ENCODE data around the gene SEPTIN14. TPM values are rescaled to one million over a fixed set of nuclear protein-coding genes. Genes with fewer than 3 reads are reported as not detected.

SEPTIN14 gene
- total RNA-seq, 1 experiment from 2014 or later: not detected

- Histone ChIP-seq H3K4me3 (ENCODE audit: low read depth in 2 of 2, low read length in 2 of 2) (no peak overlapping the region), H3K4me1 (ENCODE audit: control insufficient read depth, insufficient read depth, low read length) (peaks cover 12% of the 10 kb centered on the region), H3K27me3 (ENCODE audit: control insufficient read depth, insufficient read depth, low read length) (no peaks in the 10 kb centered on the region), H3K27ac (ENCODE audit: low read length) (no peak overlapping the region), H3K36me3 (ENCODE audit: control insufficient read depth, insufficient read depth, low read length) (no peaks in the 10 kb centered on the region), H3K9me3 (ENCODE audit: control insufficient read depth, insufficient read depth, low read depth, low read length) (no peaks in the 10 kb centered on the region)
- ATAC-seq: no peak
- no TSS peak for BruUV-seq (replicated peaks)
- in situ Hi-C loops (cut with HindIII; ENCODE audit: low pct_unique_long_range_greater_than_20kb, low sequenced_read_pairs) (no loop called here), intact Hi-C loops (cut with micrococcal nuclease; ENCODE audit: unreplicated experiment) (no loop called here)
- DNase-seq (ENCODE audit: low read depth, low spot score): no peak
- CTCF ChIA-PET: no interaction called here
- TF ChIP-seq POLR2AphosphoS5 (IDR thresholded peaks at IDR 0.05; ENCODE audit: low read depth, low read length) (no peak), REST (IDR thresholded peaks at IDR 0.05; ENCODE audit: insufficient read depth in 1 of 2, low read depth in 2 of 2, low read length in 1 of 2) (no peak), TCF7L2 (IDR thresholded peaks at IDR 0.05; ENCODE audit: low read depth, low read length) (no peak), SIN3A (IDR thresholded peaks at IDR 0.05; ENCODE audit: borderline replicate concordance, insufficient read depth, low read depth, low read length) (no peak), CTCF (IDR thresholded peaks at IDR 0.05) (no peak)
- POLR2A ChIA-PET: no interaction called here
These were observed 83.9 kb downstream of the SEPTIN14 start for GRCh38 chr7:55778631-55779030.

- Histone ChIP-seq H3K9me3 (ENCODE audit: control insufficient read depth, insufficient read depth, low read depth, low read length) (no peaks in the 10 kb centered on the region), H3K27me3 (ENCODE audit: control insufficient read depth, insufficient read depth, low read length) (no peaks in the 10 kb centered on the region), H3K4me1 (ENCODE audit: control insufficient read depth, insufficient read depth, low read length) (peaks cover 14% of the 10 kb centered on the region), H3K36me3 (ENCODE audit: control insufficient read depth, insufficient read depth, low read length) (no peaks in the 10 kb centered on the region), H3K27ac (ENCODE audit: low read length) (no peak overlapping the region), H3K4me3 (ENCODE audit: low read depth in 2 of 2, low read length in 2 of 2) (no peak overlapping the region)
- intact Hi-C loops (cut with micrococcal nuclease; ENCODE audit: unreplicated experiment): no loop called here
- DNase-seq (ENCODE audit: low read depth, low spot score) (no peak), ATAC-seq (no peak)
- TF ChIP-seq TCF7L2 (IDR thresholded peaks at IDR 0.05; ENCODE audit: low read depth, low read length) (no peak), SIN3A (IDR thresholded peaks at IDR 0.05; ENCODE audit: borderline replicate concordance, insufficient read depth, low read depth, low read length) (no peak), REST (IDR thresholded peaks at IDR 0.05; ENCODE audit: insufficient read depth in 1 of 2, low read depth in 2 of 2, low read length in 1 of 2) (no peak), POLR2AphosphoS5 (IDR thresholded peaks at IDR 0.05; ENCODE audit: low read depth, low read length) (no peak), CTCF (IDR thresholded peaks at IDR 0.05) (no peak)
- no TSS peak for BruUV-seq (replicated peaks)
- in situ Hi-C loops (cut with HindIII; ENCODE audit: low pct_unique_long_range_greater_than_20kb, low sequenced_read_pairs): no loop called here
- ChIA-PET POLR2A (no interaction called here), CTCF (interaction anchor here (0.7 kb wide), 1 partner anchor 93 kb away, joined by 6 read pairs; no protein-coding TSS in a partner anchor)
These were observed 86.4 kb downstream of the SEPTIN14 start for GRCh38 chr7:55776196-55776595.

All from Panc1 (cell line).